ENCODE measurements around the gene FSIP1. TPM values are rescaled to one million over a fixed set of nuclear protein-coding genes. Genes with fewer than 3 reads are reported as not detected.

FSIP1 gene
- polyA plus RNA-seq, 1 experiment = 0.22 TPM

GRCh38 chr15:39641191-39641889, 141.3 kb downstream of the FSIP1 start:
- ChIA-PET POLR2A (interaction anchor here (0.7 kb wide), 1 partner anchor 401 kb away, joined by 3 read pairs; no protein-coding TSS in a partner anchor), CTCF (interaction anchor here (0.7 to 1.7 kb wide), 5 partner anchors 10 to 33 kb away, joined by 3 to 6 read pairs (median 3); no protein-coding TSS in a partner anchor)

GRCh38 chr15:39640665-39641064, 142.0 kb downstream of the FSIP1 start:
- no peaks in the 10 kb centered on the region for H3K36me3 ChIP-seq (ENCODE audit: control insufficient read depth, insufficient read depth, low read length)

More at GRCh38 chr15:39641191-39641889, 141.3 kb downstream of the FSIP1 start:
- Histone ChIP-seq H3K27me3 (ENCODE audit: control insufficient read depth, insufficient read depth, low read length) (no peaks in the 10 kb centered on the region; the same call in 1 of the 2 replicates), H3K36me3 (ENCODE audit: control insufficient read depth, insufficient read depth, low read length) (no peaks in the 10 kb centered on the region), H3K4me3 (ENCODE audit: low read depth, low read length) (no peak overlapping the region)
- DNase-seq (ENCODE audit: low read depth) = no peak
- TF ChIP-seq CTCF (IDR thresholded peaks at IDR 0.05; ENCODE audit: insufficient read depth, low read depth, low read length) = no peak

GRCh38 chr15:39639037-39639436, 143.6 kb downstream of the FSIP1 start:
- Histone ChIP-seq H3K4me3 (ENCODE audit: low read depth, low read length) (no peak overlapping the region), H3K36me3 (ENCODE audit: control insufficient read depth, insufficient read depth, low read length) (no peaks in the 10 kb centered on the region), H3K27me3 (ENCODE audit: control insufficient read depth, insufficient read depth, low read length) (no peaks in the 10 kb centered on the region; the same call in 1 of the 2 replicates)
- ChIA-PET POLR2A (interaction anchor here (0.8 kb wide), 1 partner anchor 97 kb away, joined by 4 read pairs; no protein-coding TSS in a partner anchor), CTCF (no interaction called here)
- no peak for TF ChIP-seq CTCF (IDR thresholded peaks at IDR 0.05; ENCODE audit: insufficient read depth, low read depth, low read length)
- no peak for DNase-seq (ENCODE audit: low read depth)

More at GRCh38 chr15:39640665-39641064, 142.0 kb downstream of the FSIP1 start:
- CTCF ChIA-PET = interaction anchor here (0.7 to 1.7 kb wide), 5 partner anchors 9 to 32 kb away, joined by 3 to 6 read pairs (median 3); no protein-coding TSS in a partner anchor
- Histone ChIP-seq H3K27me3 (ENCODE audit: control insufficient read depth, insufficient read depth, low read length) (no peaks in the 10 kb centered on the region; the same call in 1 of the 2 replicates), H3K4me3 (ENCODE audit: low read depth, low read length) (no peak overlapping the region)
- TF ChIP-seq CTCF (IDR thresholded peaks at IDR 0.05; ENCODE audit: insufficient read depth, low read depth, low read length) = no peak
- DNase-seq (ENCODE audit: low read depth) = no peak
- POLR2A ChIA-PET = no interaction called here

GRCh38 chr15:39638041-39638440, 144.6 kb downstream of the FSIP1 start:
- TF ChIP-seq CTCF (IDR thresholded peaks at IDR 0.05; ENCODE audit: insufficient read depth, low read depth, low read length) = no peak
- POLR2A ChIA-PET = no interaction called here
- DNase-seq (ENCODE audit: low read depth) = no peak
- Histone ChIP-seq H3K36me3 (ENCODE audit: control insufficient read depth, insufficient read depth, low read length) (no peaks in the 10 kb centered on the region), H3K4me3 (ENCODE audit: low read depth, low read length) (no peak overlapping the region), H3K27me3 (ENCODE audit: control insufficient read depth, insufficient read depth, low read length) (no peaks in the 10 kb centered on the region; the same call in 1 of the 2 replicates)
- CTCF ChIA-PET = no interaction called here

- no peak for DNase-seq (ENCODE audit: low read depth)
- no peak overlapping the region for H3K4me3 ChIP-seq (ENCODE audit: low read depth, low read length)
Measured at GRCh38 chr15:39631357-39631756, 151.3 kb downstream of the FSIP1 start.

More at GRCh38 chr15:39631357-39631756, 151.3 kb downstream of the FSIP1 start:
- no peak for TF ChIP-seq CTCF (IDR thresholded peaks at IDR 0.05; ENCODE audit: insufficient read depth, low read depth, low read length)
- CTCF ChIA-PET = interaction anchor here (1.9 kb wide), 1 partner anchor 10 kb away, joined by 6 read pairs; no protein-coding TSS in a partner anchor
- Histone ChIP-seq H3K36me3 (ENCODE audit: control insufficient read depth, insufficient read depth, low read length) (no peaks in the 10 kb centered on the region), H3K27me3 (ENCODE audit: control insufficient read depth, insufficient read depth, low read length) (no peaks in the 10 kb centered on the region; the same call in 1 of the 2 replicates)
- POLR2A ChIA-PET = no interaction called here

Measured in BJ (cell line).